ENCODE results near the gene GANAB. TPM values are rescaled to one million over a fixed set of nuclear protein-coding genes. Genes with fewer than 3 reads are reported as not detected.

GANAB gene
- total and polyA plus RNA-seq, 2 of the 13 experiments (the other 11 are each of a cell fraction or from before 2014, with no cell fraction given) = 99.5 to 234 TPM

- DNase-seq (ENCODE audit: low spot score) = peak; percentile 97
- WGBS (ENCODE audit: low lambda C conversion rate) = 48% methylated on average over 7 of the region's 7 CpGs
- peak overlapping the region; percentile 88 for H3K27ac ChIP-seq (ENCODE audit: extremely low read length, insufficient read depth, low read length)
- H3K4me1 ChIP-seq (ENCODE audit: insufficient read depth, low read length) = peaks cover 27% of the 10 kb centered on the region
- in situ Hi-C loops (cut with HindIII; ENCODE audit: extremely low pct_ligation_motif_present, low pct_unique_long_range_greater_than_20kb) = no loop called here
- intact Hi-C loops (cut with micrococcal nuclease; ENCODE audit: unreplicated experiment) = loop anchor here (1.0 kb wide), 1 partner anchor 8 kb away; the partner anchor contains the start of gene TUT1
- peak overlapping the region in 2 of 3 experiments; percentile 94; a peak in 4 of 6 replicates for H3K4me3 ChIP-seq (replicated peaks in 1 of 3; ENCODE audit: insufficient read depth in 1 of 3, low read depth in 2 of 3, low read length in 3 of 3)
- H3K9me3 ChIP-seq (ENCODE audit: low read length) = no peaks in the 10 kb centered on the region
- H3K9ac ChIP-seq (ENCODE audit: insufficient read depth, low read depth, low read length) = peak overlapping the region; percentile 99; the same call in 1 of the 2 replicates
- H3K27me3 ChIP-seq (ENCODE audit: control insufficient read depth in 1 of 2, insufficient read depth in 2 of 2, low read length in 2 of 2) = no peaks in the 10 kb centered on the region; a peak in 1 of 5 replicates
- H3K36me3 ChIP-seq (replicated peaks in 1 of 2; ENCODE audit: control insufficient read depth in 1 of 2, insufficient read depth in 2 of 2, low read length in 2 of 2) = peaks cover 24 to 40% of the 10 kb centered on the region in 2 experiments
- peaks cover 33% of the 10 kb centered on the region for H3K79me2 ChIP-seq (ENCODE audit: insufficient read depth, low read length)
- peak; percentile 98 for FAIRE-seq
- H3K4me2 ChIP-seq (ENCODE audit: low read depth, low read length) = peak overlapping the region; percentile 97
- H4K20me1 ChIP-seq (ENCODE audit: insufficient read depth, low read length) = no peaks in the 10 kb centered on the region
- peak; percentile 74 for ATAC-seq
- CTCF ChIA-PET (ENCODE audit: low intra/inter-chr PET ratio, low total read pairs) = no interaction called here
- no peak overlapping the region for H2AFZ ChIP-seq (ENCODE audit: low read length)
- no TSS peak for BruUV-seq (replicated peaks)
- POLR2A ChIA-PET = interaction anchor here (0.9 to 3.8 kb wide), 9 partner anchors 8 to 242 kb away, joined by 3 to 24 read pairs (median 7); partner anchors contain the start of genes B3GAT3, C11orf98, CSKMT and EEF1G
- no peak for TF ChIP-seq MAFG (CRISPR knock-in tag; IDR thresholded peaks at IDR 0.05)
- TF ChIP-seq ZNF597 (CRISPR knock-in tag; IDR thresholded peaks at IDR 0.05) = no peak
- peak; percentile 27; the same call in 1 of the 2 replicates for TF ChIP-seq ZFX (CRISPR knock-in tag; IDR thresholded peaks at IDR 0.05; ENCODE audit: low read depth)
- TF ChIP-seq HBP1 (CRISPR knock-in tag; IDR thresholded peaks at IDR 0.05; ENCODE audit: low read depth) = 0 out of 2 replicates have a peak, but pooled peaks have one; percentile 48
- peak; percentile 39; the same call in 1 of the 2 replicates for TF ChIP-seq HNF4A (CRISPR knock-in tag; IDR thresholded peaks at IDR 0.05)
- TF ChIP-seq CHD4 (IDR thresholded peaks at IDR 0.05; ENCODE audit: borderline replicate concordance, low read length) = 0 out of 2 replicates have a peak, but pooled peaks have one; percentile 43
- TF ChIP-seq ZNF3 (CRISPR knock-in tag; IDR thresholded peaks at IDR 0.05) = no peak
- TF ChIP-seq ZNF432 (CRISPR knock-in tag; IDR thresholded peaks at IDR 0.05; ENCODE audit: borderline replicate concordance) = no peak
- TF ChIP-seq, protein P1, sequence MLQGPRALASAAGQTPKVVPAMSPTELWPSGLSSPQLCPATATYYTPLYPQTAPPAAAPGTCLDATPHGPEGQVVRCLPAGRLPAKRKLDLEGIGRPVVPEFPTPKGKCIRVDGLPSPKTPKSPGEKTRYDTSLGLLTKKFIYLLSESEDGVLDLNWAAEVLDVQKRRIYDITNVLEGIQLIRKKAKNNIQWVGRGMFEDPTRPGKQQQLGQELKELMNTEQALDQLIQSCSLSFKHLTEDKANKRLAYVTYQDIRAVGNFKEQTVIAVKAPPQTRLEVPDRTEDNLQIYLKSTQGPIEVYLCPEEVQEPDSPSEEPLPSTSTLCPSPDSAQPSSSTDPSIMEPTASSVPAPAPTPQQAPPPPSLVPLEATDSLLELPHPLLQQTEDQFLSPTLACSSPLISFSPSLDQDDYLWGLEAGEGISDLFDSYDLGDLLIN (CRISPR knock-in tag; IDR thresholded peaks at IDR 0.05; ENCODE audit: borderline replicate concordance) = no peak
- TF ChIP-seq, protein P2, sequence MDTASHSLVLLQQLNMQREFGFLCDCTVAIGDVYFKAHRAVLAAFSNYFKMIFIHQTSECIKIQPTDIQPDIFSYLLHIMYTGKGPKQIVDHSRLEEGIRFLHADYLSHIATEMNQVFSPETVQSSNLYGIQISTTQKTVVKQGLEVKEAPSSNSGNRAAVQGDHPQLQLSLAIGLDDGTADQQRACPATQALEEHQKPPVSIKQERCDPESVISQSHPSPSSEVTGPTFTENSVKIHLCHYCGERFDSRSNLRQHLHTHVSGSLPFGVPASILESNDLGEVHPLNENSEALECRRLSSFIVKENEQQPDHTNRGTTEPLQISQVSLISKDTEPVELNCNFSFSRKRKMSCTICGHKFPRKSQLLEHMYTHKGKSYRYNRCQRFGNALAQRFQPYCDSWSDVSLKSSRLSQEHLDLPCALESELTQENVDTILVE (CRISPR knock-in tag; IDR thresholded peaks at IDR 0.05) = peak; percentile 40; the same call in 1 of the 2 replicates
- TF ChIP-seq NFE2L1 (CRISPR knock-in tag; IDR thresholded peaks at IDR 0.05; ENCODE audit: borderline replicate concordance) = no peak
- peak in 1 of 2 experiments; percentile 58; a peak in 1 of 4 replicates for TF ChIP-seq HMGXB4 (CRISPR knock-in tag; IDR thresholded peaks at IDR 0.05; ENCODE audit: borderline replicate concordance in 1 of 2, low read depth in 1 of 2)
- TF ChIP-seq ZNF749 (CRISPR knock-in tag; IDR thresholded peaks at IDR 0.05; ENCODE audit: borderline replicate concordance) = no peak
Observed at GRCh38 chr11:62599069-62599696, 47.2 kb downstream of the GANAB start.
